ENCODE data around the gene ZBTB5.

Gene ZBTB5

GRCh38 chr9:37441776-37442370 lies 23.4 kb downstream of the ZBTB5 start:
- DNase-seq (ENCODE audit: low read depth), result no peak
- TF ChIP-seq, protein P1, sequence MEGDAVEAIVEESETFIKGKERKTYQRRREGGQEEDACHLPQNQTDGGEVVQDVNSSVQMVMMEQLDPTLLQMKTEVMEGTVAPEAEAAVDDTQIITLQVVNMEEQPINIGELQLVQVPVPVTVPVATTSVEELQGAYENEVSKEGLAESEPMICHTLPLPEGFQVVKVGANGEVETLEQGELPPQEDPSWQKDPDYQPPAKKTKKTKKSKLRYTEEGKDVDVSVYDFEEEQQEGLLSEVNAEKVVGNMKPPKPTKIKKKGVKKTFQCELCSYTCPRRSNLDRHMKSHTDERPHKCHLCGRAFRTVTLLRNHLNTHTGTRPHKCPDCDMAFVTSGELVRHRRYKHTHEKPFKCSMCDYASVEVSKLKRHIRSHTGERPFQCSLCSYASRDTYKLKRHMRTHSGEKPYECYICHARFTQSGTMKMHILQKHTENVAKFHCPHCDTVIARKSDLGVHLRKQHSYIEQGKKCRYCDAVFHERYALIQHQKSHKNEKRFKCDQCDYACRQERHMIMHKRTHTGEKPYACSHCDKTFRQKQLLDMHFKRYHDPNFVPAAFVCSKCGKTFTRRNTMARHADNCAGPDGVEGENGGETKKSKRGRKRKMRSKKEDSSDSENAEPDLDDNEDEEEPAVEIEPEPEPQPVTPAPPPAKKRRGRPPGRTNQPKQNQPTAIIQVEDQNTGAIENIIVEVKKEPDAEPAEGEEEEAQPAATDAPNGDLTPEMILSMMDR (IDR thresholded peaks at IDR 0.05; ENCODE audit: insufficient read depth, low read depth, low read length, missing control alignments), result no peak
- H3K4me3 ChIP-seq (ENCODE audit: low read depth, low read length), result no peak overlapping the region

DNA sequence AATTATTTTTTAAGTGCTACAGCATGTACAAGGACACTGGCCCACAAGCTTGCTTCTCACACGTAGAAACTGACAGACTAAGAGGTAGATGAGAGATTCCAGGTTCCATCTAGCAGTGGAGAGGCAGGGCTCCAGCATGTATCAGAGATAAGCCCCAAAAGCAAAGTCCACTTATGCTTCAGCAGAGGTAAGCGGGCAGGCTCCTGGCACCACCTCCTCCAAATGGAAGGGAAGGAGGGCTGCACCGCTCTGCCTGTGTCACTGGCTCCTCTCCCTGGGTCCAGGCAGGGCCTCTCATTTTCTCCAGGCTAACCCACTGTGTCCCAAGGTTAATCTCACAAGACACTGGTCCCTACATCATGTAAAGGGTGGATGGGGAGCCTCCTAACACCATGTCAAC lies 26.9 kb downstream of the ZBTB5 start:
- no peak for DNase-seq (ENCODE audit: low read depth)
- no peak overlapping the region for H3K4me3 ChIP-seq (ENCODE audit: low read depth, low read length)
- TF ChIP-seq, protein P1 (IDR thresholded peaks at IDR 0.05; ENCODE audit: insufficient read depth, low read depth, low read length, missing control alignments), result no peak

- no peak overlapping the region for H3K4me3 ChIP-seq (ENCODE audit: low read depth, low read length)
- no peak for DNase-seq (ENCODE audit: low read depth)
- TF ChIP-seq, protein P1 (IDR thresholded peaks at IDR 0.05; ENCODE audit: insufficient read depth, low read depth, low read length, missing control alignments), result no peak
Observed at GRCh38 chr9:37437621-37438020, 27.6 kb downstream of the ZBTB5 start.

DNA sequence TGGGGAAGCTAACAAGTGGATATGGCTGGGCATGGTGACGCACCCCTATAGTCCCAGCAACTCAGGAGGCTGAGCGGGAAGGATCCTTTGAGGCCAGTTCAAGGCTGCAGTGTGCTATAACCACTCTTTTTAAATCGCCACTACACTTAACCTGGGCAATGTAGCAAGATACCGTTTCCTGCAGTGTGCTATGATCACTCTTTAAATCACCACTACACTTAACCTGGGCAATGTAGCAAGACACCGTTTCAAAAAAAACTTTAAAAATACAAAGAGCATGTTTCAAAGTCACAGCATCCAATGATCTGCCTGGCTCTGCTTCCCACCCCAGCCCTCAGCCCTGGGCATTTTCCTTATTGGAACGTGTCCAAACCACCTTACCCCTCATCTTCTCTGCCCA lies 28.2 kb downstream of the ZBTB5 start:
- no peak for DNase-seq (ENCODE audit: low read depth)
- H3K4me3 ChIP-seq (ENCODE audit: low read depth, low read length), result no peak overlapping the region
- TF ChIP-seq, protein P1 (IDR thresholded peaks at IDR 0.05; ENCODE audit: insufficient read depth, low read depth, low read length, missing control alignments), result no peak

DNA sequence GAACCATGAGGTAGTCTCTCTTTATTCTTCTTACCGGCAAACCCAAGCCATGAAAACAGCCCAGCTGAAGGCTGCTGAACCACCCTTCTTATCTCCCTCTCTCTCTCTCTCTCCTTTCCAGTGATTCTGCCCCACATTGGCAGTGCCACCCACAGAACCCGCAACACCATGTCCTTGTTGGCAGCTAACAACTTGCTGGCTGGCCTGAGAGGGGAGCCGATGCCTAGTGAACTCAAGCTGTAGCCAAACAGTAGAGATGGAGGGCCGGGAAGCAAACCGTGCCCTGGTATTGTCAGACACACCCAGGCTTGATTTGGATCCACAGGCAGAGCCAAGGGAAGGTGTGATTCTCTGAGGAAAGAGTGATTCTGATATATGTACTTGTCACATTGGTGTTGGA lies 28.7 kb downstream of the ZBTB5 start:
- H3K4me3 ChIP-seq (ENCODE audit: low read depth, low read length), result no peak overlapping the region
- DNase-seq (ENCODE audit: low read depth), result no peak
- TF ChIP-seq, protein P1 (IDR thresholded peaks at IDR 0.05; ENCODE audit: insufficient read depth, low read depth, low read length, missing control alignments), result no peak

- H3K4me3 ChIP-seq (ENCODE audit: low read depth, low read length), result no peak overlapping the region
- TF ChIP-seq, protein P1 (IDR thresholded peaks at IDR 0.05; ENCODE audit: insufficient read depth, low read depth, low read length, missing control alignments), result no peak
- no peak for DNase-seq (ENCODE audit: low read depth)
Observed at GRCh38 chr9:37433867-37434371, 31.3 kb downstream of the ZBTB5 start.

DNA sequence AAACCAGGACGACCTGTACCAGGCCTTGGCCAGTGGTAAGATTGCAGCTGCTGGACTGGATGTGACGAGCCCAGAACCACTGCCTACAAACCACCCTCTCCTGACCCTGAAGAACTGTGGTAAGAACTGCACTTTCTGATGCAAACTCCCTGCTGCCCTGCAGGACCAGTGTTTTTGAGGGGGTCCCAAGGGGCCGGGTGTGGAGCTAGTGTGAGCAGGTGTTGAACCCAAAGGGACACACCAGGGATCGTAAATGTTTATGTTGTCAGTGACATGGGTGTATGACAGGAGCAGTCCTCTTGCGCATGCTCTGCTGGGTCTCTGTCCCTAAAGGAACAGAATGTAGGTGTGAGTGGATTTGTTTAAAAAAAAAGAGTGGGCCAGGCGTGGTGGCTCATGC lies 33.2 kb downstream of the ZBTB5 start:
- DNase-seq (ENCODE audit: low read depth), result no peak
- no peak overlapping the region for H3K4me3 ChIP-seq (ENCODE audit: low read depth, low read length)
- TF ChIP-seq, protein P1 (IDR thresholded peaks at IDR 0.05; ENCODE audit: insufficient read depth, low read depth, low read length, missing control alignments), result no peak
